LNCAP (cell line): Measurements from ENCODE around the gene PGRMC2.

ENCODE experiments used
- TF ChIP-seq, protein P1 (sequence below): fragments of 450-650 bp; IDR thresholded peaks from 2 replicates; pipeline ENCODE4 v1.5.1; 2017; ENCODE audit warnings: mild to moderate bottlenecking

Gene PGRMC2

DNA sequence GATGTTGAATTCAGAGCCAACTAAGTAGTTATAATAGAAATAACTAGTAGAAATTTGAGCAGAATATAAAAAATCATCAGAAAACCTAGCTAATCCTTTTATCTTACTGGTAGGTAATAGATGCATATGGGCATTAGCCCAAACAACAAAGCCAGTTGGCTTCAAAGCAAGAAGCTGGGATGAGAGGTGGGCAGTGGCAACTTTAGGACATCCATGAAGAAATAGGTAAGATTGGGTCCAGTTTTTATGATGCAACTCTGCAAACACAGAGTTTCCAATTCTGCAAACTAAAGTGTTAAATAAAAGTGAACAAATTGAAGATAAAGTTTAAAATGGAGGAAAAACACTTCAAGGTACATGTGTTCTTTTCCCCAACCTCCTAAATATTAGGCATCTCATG is 5.1 kb downstream of the PGRMC2 start:
- TF ChIP-seq, protein P1, sequence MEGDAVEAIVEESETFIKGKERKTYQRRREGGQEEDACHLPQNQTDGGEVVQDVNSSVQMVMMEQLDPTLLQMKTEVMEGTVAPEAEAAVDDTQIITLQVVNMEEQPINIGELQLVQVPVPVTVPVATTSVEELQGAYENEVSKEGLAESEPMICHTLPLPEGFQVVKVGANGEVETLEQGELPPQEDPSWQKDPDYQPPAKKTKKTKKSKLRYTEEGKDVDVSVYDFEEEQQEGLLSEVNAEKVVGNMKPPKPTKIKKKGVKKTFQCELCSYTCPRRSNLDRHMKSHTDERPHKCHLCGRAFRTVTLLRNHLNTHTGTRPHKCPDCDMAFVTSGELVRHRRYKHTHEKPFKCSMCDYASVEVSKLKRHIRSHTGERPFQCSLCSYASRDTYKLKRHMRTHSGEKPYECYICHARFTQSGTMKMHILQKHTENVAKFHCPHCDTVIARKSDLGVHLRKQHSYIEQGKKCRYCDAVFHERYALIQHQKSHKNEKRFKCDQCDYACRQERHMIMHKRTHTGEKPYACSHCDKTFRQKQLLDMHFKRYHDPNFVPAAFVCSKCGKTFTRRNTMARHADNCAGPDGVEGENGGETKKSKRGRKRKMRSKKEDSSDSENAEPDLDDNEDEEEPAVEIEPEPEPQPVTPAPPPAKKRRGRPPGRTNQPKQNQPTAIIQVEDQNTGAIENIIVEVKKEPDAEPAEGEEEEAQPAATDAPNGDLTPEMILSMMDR: no peak

DNA sequence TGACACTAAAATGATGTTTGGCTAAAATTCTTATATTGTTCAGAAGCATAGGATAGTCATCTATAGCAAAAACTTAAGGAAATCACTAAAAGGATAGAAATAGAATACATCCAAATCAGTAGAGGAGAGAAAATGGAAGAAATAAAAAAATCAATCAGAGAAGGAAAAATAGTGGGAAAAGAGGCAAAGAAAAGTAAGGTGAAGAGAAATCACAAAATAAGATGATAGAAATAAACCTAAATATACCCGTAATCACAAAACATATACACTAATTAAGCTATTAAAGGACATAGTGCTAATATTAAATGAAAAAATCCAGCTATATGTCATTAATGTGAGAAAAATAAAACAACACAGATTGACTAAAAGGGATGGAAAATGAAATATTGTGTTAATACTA is 6.3 kb downstream of the PGRMC2 start:
- TF ChIP-seq, protein P1: no peak

DNA sequence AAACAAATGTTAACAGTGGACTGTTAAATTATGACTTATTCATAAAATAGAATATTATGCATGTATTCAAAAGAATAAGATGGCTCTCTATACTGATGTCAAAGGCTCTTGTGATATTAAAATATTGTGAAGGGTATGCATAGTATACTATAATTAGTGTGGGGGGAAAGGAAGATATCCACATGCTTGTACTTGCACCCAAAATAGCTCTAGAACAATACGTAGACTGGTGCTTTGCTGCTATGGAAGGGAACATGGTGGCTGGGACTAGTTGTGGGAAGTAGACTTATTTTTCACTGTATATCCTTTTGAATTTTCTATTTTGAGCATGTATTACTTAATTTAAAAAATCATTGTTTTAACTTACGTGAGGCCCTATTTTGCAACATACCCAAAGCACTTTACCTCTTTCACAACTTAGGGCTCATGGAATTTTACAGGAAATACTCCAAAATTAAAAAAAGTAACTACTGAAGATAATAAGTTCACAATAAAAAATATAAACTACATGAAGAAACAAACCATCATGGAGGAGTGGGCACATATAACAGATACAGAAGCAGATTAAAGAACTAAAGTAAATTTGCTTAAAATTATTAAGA is 7.9 kb downstream of the PGRMC2 start:
- TF ChIP-seq, protein P1: no peak

DNA sequence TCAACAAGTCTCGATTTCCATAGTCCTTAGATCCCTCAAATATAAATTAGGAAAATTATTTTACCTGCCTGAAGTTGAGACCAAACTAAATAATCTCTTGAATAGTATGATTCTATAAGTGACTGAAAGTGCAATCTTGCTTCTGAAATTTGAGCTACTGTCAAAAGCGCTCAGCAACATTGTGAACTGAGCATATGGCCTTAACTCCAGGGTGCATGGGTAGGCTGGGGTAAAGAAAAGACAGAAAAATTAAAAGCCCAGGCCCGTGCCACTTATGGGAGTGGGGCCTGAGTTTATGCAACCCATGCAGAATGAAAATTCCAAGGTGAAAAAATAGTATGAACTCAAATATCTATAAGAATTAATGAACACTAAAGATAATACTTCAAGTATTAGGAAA is 9.8 kb downstream of the PGRMC2 start:
- TF ChIP-seq, protein P1: no peak

DNA sequence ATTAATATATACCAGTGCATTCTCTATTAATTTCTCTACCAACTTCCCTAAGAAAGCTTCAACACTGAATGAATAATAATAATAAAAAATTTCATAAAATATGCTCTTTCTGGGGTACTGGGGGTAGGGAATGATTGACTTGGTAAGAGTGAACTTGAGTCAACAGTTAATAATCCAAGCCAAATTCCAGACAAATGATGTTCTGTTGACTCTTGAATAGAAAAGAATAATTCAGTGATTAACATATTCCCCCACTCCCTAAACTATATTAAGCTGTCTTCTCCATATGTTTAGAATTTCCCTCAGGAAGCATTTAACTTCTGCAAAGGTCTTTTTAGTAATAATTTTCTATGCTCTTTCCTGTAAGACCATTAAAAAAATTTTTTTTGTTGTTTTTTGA is 12.3 kb downstream of the PGRMC2 start:
- TF ChIP-seq, protein P1: no peak

DNA sequence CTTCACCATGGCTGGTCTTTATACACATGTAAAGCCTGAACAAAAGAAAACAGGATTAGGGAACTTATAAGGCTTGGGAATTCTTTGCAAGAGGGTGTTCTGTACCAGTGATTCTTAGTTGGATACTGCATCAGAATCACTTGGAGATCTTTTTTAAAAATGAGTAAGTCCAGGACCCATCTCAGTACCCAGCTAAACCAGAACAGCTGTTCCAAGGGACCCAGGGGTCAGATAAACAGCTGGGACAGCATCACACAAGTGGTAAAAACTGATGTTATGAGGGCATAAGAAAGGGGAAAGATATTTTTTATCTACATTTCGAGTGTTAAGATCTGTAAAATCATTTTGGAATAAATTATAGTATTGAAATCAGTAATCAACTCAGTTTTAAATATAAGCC is 16.1 kb downstream of the PGRMC2 start:
- TF ChIP-seq, protein P1: no peak

DNA sequence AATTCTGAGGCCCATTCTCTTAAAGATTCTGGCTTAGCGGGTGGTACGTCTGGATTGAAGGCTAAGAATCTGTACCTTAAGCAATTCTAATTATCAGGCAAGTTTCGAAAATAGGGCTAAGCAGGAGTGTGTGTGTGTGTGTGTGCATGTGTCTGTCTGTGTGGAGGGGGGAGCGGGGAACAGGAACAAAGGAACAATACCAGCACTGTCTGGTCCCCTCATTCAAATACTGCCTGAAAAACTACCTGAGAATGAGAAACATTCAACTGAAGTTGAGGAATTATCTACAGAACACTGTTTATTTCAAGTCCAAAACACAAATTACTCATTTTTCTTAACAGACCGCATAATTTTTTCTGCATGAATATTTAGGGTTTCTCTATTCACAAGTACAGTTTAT is 18.6 kb downstream of the PGRMC2 start:
- TF ChIP-seq, protein P1: no peak

DNA sequence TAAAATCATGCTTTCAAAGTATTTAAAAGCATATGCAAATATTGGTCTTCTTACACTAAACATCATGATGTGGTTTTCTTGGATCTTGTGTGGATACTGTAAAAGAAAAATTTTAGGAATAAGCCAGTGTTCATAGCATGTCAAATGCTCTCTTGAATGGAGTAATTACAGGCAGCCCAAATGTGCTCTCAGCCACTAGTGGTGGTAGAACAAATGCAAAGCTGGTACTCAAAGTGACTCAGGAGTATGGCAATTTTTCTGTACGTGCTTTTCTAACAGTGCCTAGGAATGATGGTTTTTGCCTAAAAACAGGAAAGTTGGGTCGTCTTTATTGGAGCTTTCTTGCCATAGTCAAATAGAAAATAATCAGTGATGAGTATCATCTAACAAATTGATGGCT is 19.9 kb downstream of the PGRMC2 start:
- TF ChIP-seq, protein P1: no peak
